DND-41 (cell line): ENCODE measurements around the gene NEUROG1.
"Not testable (repeated sequence)": the region's sequence is repeated elsewhere in the genome, so short reads cannot be mapped to it uniquely, and the experiment has no call there.

ENCODE experiments used
- ATAC-seq: fragments of 200-7000 bp; cut with Tn5 transposase; 3 replicates; pipeline ENCODE4 v1.9.1; 2021; ENCODE audit warnings: low read depth; ENCODE audit not compliant: insufficient read depth
- DNase-seq: peaks from one replicate; pipeline ENCODE4 v3.0.0-alpha.2; 2020
- H2AFZ ChIP-seq: 2 replicates; pipeline ENCODE4 v1.6.0; 2012; ENCODE audit warnings: low read depth, low read length
- H3K27ac ChIP-seq: 2 replicates; pipeline ENCODE4 v1.5.1; 2012; ENCODE audit warnings: low read length, inconsistent platforms
- H3K27me3 ChIP-seq: fragments of 200-600 bp; sonication (generic); 2 replicates; pipeline ENCODE4 v1.6.0; 2012; ENCODE audit warnings: low read length, mild to moderate bottlenecking, inconsistent platforms; ENCODE audit not compliant: insufficient read depth, poor library complexity
- H3K36me3 ChIP-seq: 2 replicates; pipeline ENCODE4 v1.5.1; 2012; ENCODE audit warnings: low read length, inconsistent platforms; ENCODE audit not compliant: insufficient read depth
- H3K4me1 ChIP-seq: 2 replicates; pipeline ENCODE4 v1.5.1; 2012; ENCODE audit warnings: mild to moderate bottlenecking, low read length; ENCODE audit not compliant: insufficient read depth
- H3K4me2 ChIP-seq: 2 replicates; pipeline ENCODE4 v1.6.0; 2012; ENCODE audit warnings: mild to moderate bottlenecking, moderate library complexity, low read length, inconsistent platforms; ENCODE audit not compliant: insufficient read depth
- H3K4me3 ChIP-seq, 2 experiments: fragments of 200-600 bp in 1 of 2; shearing (Covaris generic) in 1 of 2; 2 replicates each; pipeline ENCODE4 v1.5.1; 2012 to 2016; ENCODE audit warnings: inconsistent platforms in 2 of 2, low read length in 2 of 2, mild to moderate bottlenecking in 2 of 2, low read depth in 1 of 2, moderate library complexity in 1 of 2
- H3K79me2 ChIP-seq: 2 replicates; pipeline ENCODE4 v1.6.0; 2012; ENCODE audit warnings: low read length, inconsistent platforms; ENCODE audit not compliant: insufficient read depth
- H3K9ac ChIP-seq: 2 replicates; pipeline ENCODE4 v1.6.0; 2012; ENCODE audit warnings: low read depth, mild to moderate bottlenecking, inconsistent platforms, low read length, moderate library complexity
- H3K9me3 ChIP-seq: 2 replicates; pipeline ENCODE4 v1.5.1; 2012; ENCODE audit warnings: low read length, moderate library complexity, mild to moderate bottlenecking, inconsistent platforms; ENCODE audit not compliant: insufficient read depth, severe bottlenecking
- H4K20me1 ChIP-seq: 2 replicates; pipeline ENCODE4 v1.6.0; 2012; ENCODE audit warnings: low read length; ENCODE audit not compliant: insufficient read depth
- CTCF ChIP-seq: IDR thresholded peaks from 2 replicates; pipeline ENCODE4 v1.5.1; 2012; ENCODE audit warnings: borderline replicate concordance, low read length, moderate library complexity, mild to moderate bottlenecking; ENCODE audit not compliant: poor library complexity, severe bottlenecking; ENCODE audit errors: extremely low read depth
- EZH2 ChIP-seq: IDR thresholded peaks from 3 replicates; pipeline ENCODE4 v1.6.1; 2012; ENCODE audit warnings: borderline replicate concordance, low read depth, mild to moderate bottlenecking, moderate library complexity, low read length, inconsistent platforms; ENCODE audit not compliant: severe bottlenecking

The NEUROG1 gene

DNA sequence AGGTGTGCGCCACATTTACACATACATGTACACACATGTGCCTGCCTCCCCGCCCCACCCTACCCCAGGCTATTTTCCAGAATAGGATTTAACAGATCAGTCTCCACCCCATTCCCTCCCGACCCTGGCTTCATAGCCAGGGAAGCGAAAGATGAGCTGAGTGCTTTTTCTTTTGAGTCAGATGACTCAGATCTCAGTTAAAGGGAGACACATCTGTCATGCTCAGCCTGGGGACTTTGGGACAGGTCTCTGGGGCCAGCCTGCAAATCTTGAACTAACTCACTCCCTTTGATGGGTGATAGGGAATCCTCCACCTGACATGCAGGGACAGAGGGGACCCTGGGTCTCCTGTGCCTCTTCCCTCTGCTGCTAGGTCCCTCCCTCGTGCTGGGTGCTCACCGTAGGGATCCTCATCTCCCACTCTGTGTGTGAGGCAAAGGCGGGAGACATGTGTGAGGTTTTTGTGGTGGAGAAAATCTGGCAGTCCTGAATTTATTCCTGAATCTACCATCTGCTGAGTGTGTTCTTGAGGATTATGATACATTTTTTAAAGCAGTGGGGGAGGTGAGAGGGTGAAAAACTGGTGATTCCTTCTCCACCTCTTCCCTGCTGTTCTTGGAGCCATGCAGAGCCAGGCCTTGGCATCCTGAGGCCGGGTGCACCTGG is 37.7 kb downstream of the NEUROG1 start:
- no peak for DNase-seq
- Histone ChIP-seq H3K79me2 (no peaks in the 10 kb centered on the region), H2AFZ (no peak overlapping the region), H4K20me1 (no peaks in the 10 kb centered on the region; the same call in 1 of the 2 replicates), H3K4me1 (no peaks in the 10 kb centered on the region), H3K27ac (no peak overlapping the region), H3K36me3 (no peaks in the 10 kb centered on the region), H3K4me3 (no peak overlapping the region), H3K9me3 (no peaks in the 10 kb centered on the region), H3K4me2 (no peak overlapping the region), H3K9ac (no peak overlapping the region), H3K27me3 (peaks cover 26% of the 10 kb centered on the region)
- TF ChIP-seq EZH2 (no peak), CTCF (no peak)
- ATAC-seq, result no peak

DNA sequence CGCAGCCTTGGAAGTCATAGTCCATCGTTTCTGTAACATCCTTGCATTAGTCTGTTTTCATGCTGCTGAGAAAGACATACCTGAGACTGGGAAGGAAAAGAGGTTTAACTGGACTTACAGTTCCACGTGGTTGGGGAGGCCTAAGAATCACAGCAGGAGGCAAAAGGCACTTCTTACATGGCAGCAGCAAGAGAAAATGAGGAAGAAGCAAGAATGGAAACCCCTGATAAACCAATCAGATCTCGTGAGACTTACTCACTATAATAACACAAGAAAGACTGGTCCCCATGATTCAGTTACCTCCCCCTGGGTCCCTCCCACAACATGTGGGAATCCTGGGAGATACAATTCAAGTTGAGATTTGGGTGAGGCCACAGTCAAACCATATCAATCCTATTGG is 40.2 kb downstream of the NEUROG1 start:
- DNase-seq, H2AFZ ChIP-seq, H4K20me1 ChIP-seq, H3K79me2 ChIP-seq, H3K9me3 ChIP-seq, H3K36me3 ChIP-seq, H3K4me2 ChIP-seq, H3K4me1 ChIP-seq, H3K9ac ChIP-seq, H3K27ac ChIP-seq, H3K4me3 ChIP-seq, ATAC-seq: not testable (repeated sequence)
- peaks cover 23% of the 10 kb centered on the region for H3K27me3 ChIP-seq

DNA sequence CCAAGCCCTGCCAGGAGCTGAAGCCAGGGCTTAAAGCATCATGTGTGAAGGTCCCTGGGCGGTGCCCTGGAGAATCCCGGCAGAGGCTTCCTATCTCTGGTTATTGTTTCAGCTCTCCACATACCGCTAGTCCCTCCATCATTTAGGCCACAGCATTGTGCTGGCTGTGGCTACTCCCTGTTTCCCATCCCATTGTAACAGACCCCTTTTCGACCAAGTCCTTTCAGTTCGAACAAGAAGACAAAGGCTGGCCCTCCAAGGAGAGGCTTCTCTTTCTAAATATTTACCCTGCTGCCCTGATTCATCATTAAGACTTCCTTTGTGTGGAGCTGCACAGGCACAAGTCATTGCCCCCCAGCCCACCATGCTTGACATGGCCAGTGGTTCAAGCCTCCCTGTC is 41.6 kb downstream of the NEUROG1 start:
- H3K9me3 ChIP-seq, result no peaks in the 10 kb centered on the region
- no peaks in the 10 kb centered on the region for H3K4me1 ChIP-seq
- no peak for ATAC-seq
- no peak overlapping the region for H2AFZ ChIP-seq
- peaks cover 23% of the 10 kb centered on the region for H3K27me3 ChIP-seq
- H3K9ac ChIP-seq, result no peak overlapping the region
- no peaks in the 10 kb centered on the region for H3K79me2 ChIP-seq
- no peak overlapping the region for H3K27ac ChIP-seq
- no peaks in the 10 kb centered on the region for H3K36me3 ChIP-seq
- TF ChIP-seq CTCF, result no peak
- TF ChIP-seq EZH2, result no peak
- DNase-seq, result no peak
- H3K4me3 ChIP-seq, result no peak overlapping the region
- H4K20me1 ChIP-seq, result no peaks in the 10 kb centered on the region; the same call in 1 of the 2 replicates
- no peak overlapping the region for H3K4me2 ChIP-seq

- TF ChIP-seq EZH2 (no peak), CTCF (no peak)
- Histone ChIP-seq H4K20me1 (no peaks in the 10 kb centered on the region; the same call in 1 of the 2 replicates), H3K4me1 (no peaks in the 10 kb centered on the region), H3K4me2 (no peak overlapping the region), H3K9ac (no peak overlapping the region), H3K27me3 (peaks cover 19% of the 10 kb centered on the region), H3K4me3 (no peak overlapping the region), H3K36me3 (no peaks in the 10 kb centered on the region), H2AFZ (no peak overlapping the region), H3K79me2 (no peaks in the 10 kb centered on the region), H3K9me3 (no peaks in the 10 kb centered on the region), H3K27ac (no peak overlapping the region)
- ATAC-seq (no peak), DNase-seq (no peak)
These were observed 42.2 kb downstream of the NEUROG1 start for GRCh38 chr5:135493406-135494180.
